HEK293T (cell line): ENCODE data around the gene TEP1.
"Not testable (repeated sequence)": the region's sequence is repeated elsewhere in the genome, so short reads cannot be mapped to it uniquely, and the experiment has no call there.

Source experiments
- CTCF ChIA-PET: fragments of 350-600 bp; formaldehyde crosslinking; extraction: SDS; loops from one replicate; lab custom pipeline; 2021; ENCODE audit warnings: antibody characterized with exemption, inconsistent platforms; lab: Yijun Ruan, JAX
- POLR2A ChIA-PET: fragments of 350-600 bp; formaldehyde crosslinking; extraction: SDS; loops from one replicate; lab custom pipeline; 2020; ENCODE audit warnings: antibody characterized with exemption, inconsistent platforms; lab: Yijun Ruan, JAX
- DNase-seq: peaks from one replicate; pipeline ENCODE4 v3.0.0; 2012; ENCODE audit warnings: mixed read lengths; ENCODE audit errors: extremely low spot score
- ARNT ChIP-seq: fragments of 450-650 bp; IDR thresholded peaks from 2 replicates; pipeline ENCODE4 v1.6.1; 2017; ENCODE audit warnings: mild to moderate bottlenecking
- BHLHE40 ChIP-seq: fragments of 450-650 bp; IDR thresholded peaks from 2 replicates; pipeline ENCODE4 v1.6.1; 2016; ENCODE audit warnings: mild to moderate bottlenecking, moderate library complexity, borderline replicate concordance
- CTBP1 ChIP-seq: fragments of 450-650 bp; IDR thresholded peaks from 2 replicates; pipeline ENCODE4 v1.6.1; 2016; ENCODE audit warnings: borderline replicate concordance
- ELF4 ChIP-seq: fragments of 450-650 bp; IDR thresholded peaks from 2 replicates; pipeline ENCODE4 v1.6.1; 2017; ENCODE audit warnings: antibody characterized with exemption
- FOXA1 ChIP-seq: fragments of 450-650 bp; IDR thresholded peaks from 2 replicates; pipeline ENCODE4 v1.6.1; 2016; ENCODE audit warnings: mild to moderate bottlenecking
- FOXK2 ChIP-seq: fragments of 450-650 bp; IDR thresholded peaks from 2 replicates; pipeline ENCODE4 v1.6.1; 2016; ENCODE audit warnings: mild to moderate bottlenecking
- FOXM1 ChIP-seq: fragments of 450-650 bp; IDR thresholded peaks from 2 replicates; pipeline ENCODE4 v1.6.1; 2017; ENCODE audit warnings: mild to moderate bottlenecking, borderline replicate concordance
- HDGF ChIP-seq: fragments of 450-650 bp; IDR thresholded peaks from 2 replicates; pipeline ENCODE4 v1.6.1; 2017; ENCODE audit warnings: antibody characterized with exemption, borderline replicate concordance
- L3MBTL2 ChIP-seq: fragments of 450-650 bp; conservative IDR thresholded peaks from 2 replicates; pipeline ENCODE4 v1.6.1; 2016; ENCODE audit warnings: mild to moderate bottlenecking
- LEF1 ChIP-seq: fragments of 450-650 bp; IDR thresholded peaks from 2 replicates; pipeline ENCODE4 v1.6.1; 2017; ENCODE audit warnings: mild to moderate bottlenecking, borderline replicate concordance
- NFRKB ChIP-seq: fragments of 450-650 bp; IDR thresholded peaks from 2 replicates; pipeline ENCODE4 v1.6.1; 2016; ENCODE audit warnings: mild to moderate bottlenecking, moderate library complexity
- PKNOX1 ChIP-seq: fragments of 450-650 bp; IDR thresholded peaks from 2 replicates; pipeline ENCODE4 v1.6.1; 2016
- SP1 ChIP-seq: fragments of 450-650 bp; IDR thresholded peaks from 2 replicates; pipeline ENCODE4 v1.6.1; 2017
- SUZ12 ChIP-seq: fragments of 450-650 bp; IDR thresholded peaks from 2 replicates; pipeline ENCODE4 v1.6.1; 2016; ENCODE audit warnings: mild to moderate bottlenecking
- TARDBP ChIP-seq: fragments of 450-650 bp; IDR thresholded peaks from 2 replicates; pipeline ENCODE4 v1.6.1; 2016
- ZNF384 ChIP-seq: fragments of 450-650 bp; IDR thresholded peaks from 2 replicates; pipeline ENCODE4 v1.6.1; 2016

Gene TEP1

GRCh38 chr14:20375471-20375870, 37.8 kb downstream of the TEP1 start:
- POLR2A ChIA-PET = interaction anchor here (0.9 kb wide), 1 partner anchor 32 kb away, joined by 3 read pairs; the partner anchor contains the start of gene PARP2
- TF ChIP-seq LEF1 (no peak), PKNOX1 (no peak), BHLHE40 (no peak), TARDBP (no peak)
- CTCF ChIA-PET = interaction anchor here (0.6 to 1.2 kb wide), 2 partner anchors 8 to 40 kb away, joined by 3 read pairs; no protein-coding TSS in a partner anchor
- no peak for DNase-seq

GRCh38 chr14:20372796-20373195, 40.5 kb downstream of the TEP1 start:
- DNase-seq = no peak
- POLR2A ChIA-PET = no interaction called here

GRCh38 chr14:20365928-20366327, 47.4 kb downstream of the TEP1 start:
- TF ChIP-seq BHLHE40 (no peak), ZNF384 (no peak), L3MBTL2 (no peak), TARDBP (no peak), FOXK2 (no peak), ELF4 (no peak), NFRKB (no peak)
- ChIA-PET POLR2A (no interaction called here), CTCF (no interaction called here)
- no peak for DNase-seq

More at GRCh38 chr14:20372796-20373195, 40.5 kb downstream of the TEP1 start:
- TF ChIP-seq FOXA1 (no peak), FOXK2 (no peak), ELF4 (no peak), ZNF384 (no peak), ARNT (no peak), SUZ12 (no peak), BHLHE40 (no peak), FOXM1 (no peak), NFRKB (no peak), PKNOX1 (no peak), HDGF (no peak), TARDBP (no peak), L3MBTL2 (no peak), LEF1 (no peak), CTBP1 (no peak)
- CTCF ChIA-PET = no interaction called here

GRCh38 chr14:20358474-20358873, 54.8 kb downstream of the TEP1 start:
- POLR2A ChIA-PET, CTCF ChIA-PET, DNase-seq: not testable (repeated sequence)

DNA sequence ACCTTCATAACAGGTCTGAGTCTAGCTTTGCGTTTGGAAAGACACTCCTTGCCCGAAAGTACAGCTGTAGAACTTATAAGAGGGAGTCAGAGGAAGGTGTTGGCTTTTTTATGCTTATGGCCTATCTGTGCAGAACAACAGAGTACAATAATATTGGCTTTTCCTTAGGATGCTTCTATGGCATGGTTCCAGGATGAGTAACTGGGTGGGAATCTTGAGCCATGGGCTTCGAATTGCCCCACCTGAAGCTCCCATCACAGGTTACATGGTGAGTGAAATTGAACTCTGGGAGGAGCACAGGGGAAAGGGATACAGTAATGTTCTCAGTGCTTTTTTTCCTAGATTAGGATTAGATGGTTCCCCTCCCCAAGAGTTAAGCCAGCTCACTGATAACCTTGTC, 56.9 kb downstream of the TEP1 start:
- DNase-seq = no peak
- POLR2A ChIA-PET = interaction anchor here (3.6 kb wide), 1 partner anchor 13 kb away, joined by 21 read pairs; the partner anchor contains the start of gene PARP2

DNA sequence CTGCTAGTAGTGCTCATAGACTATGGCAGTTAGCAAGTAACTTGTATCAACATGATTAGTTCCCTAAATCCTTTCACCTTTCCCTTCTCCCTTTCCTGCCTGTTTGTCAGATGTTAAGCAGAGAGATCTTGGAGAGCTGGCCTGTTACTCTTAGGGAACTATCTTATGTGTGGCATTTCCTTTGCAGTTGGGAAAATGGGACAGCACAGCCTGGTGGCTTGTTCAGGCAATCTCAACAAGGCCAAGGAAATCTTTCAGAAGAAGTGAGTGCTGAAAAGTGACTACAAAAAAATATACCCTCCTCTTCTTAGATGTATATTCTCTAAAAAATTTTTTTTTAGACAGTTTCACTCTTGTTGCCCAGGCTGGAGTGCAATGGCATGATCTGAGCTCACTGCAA, 62.4 kb downstream of the TEP1 start:
- DNase-seq = no peak
- POLR2A ChIA-PET = no interaction called here
- CTCF ChIA-PET = no interaction called here
- no peak for TF ChIP-seq CTBP1
- TF ChIP-seq TARDBP = no peak

More for the DNA sequence above, 56.9 kb downstream of the TEP1 start:
- CTCF ChIA-PET = no interaction called here
- TF ChIP-seq NFRKB (no peak), TARDBP (no peak), SP1 (no peak), CTBP1 (no peak), FOXM1 (no peak), ZNF384 (no peak), BHLHE40 (no peak), FOXK2 (no peak), ARNT (no peak), FOXA1 (no peak), LEF1 (no peak), HDGF (no peak), ELF4 (no peak), L3MBTL2 (no peak), SUZ12 (no peak), PKNOX1 (no peak)

DNA sequence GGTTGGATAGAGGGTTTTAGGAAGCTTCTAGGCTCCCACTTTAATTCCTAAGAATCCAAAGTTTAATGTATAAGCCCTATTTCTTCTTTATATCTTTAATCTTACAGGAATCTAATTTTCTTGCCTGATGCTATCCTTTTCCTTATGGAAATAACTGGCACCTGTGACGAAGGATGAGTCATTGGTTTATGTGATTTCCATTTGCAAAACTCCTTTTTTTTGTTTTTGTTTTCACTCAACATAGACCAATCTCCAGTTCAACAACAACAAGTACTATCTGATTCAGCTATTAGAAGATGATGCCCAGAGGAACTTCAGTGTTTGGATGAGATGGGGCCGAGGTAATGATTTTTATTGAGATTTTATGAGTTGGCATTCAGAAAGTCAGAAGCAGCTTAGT, 63.0 kb downstream of the TEP1 start:
- TF ChIP-seq HDGF (no peak), TARDBP (no peak), SP1 (no peak), L3MBTL2 (no peak), CTBP1 (no peak), BHLHE40 (no peak), LEF1 (no peak), SUZ12 (no peak), ZNF384 (no peak)
- ChIA-PET POLR2A (interaction anchor here (1.1 kb wide), 1 partner anchor 63 kb away, joined by 3 read pairs; the partner anchor contains the start of gene TEP1), CTCF (no interaction called here)

More for the DNA sequence above, 63.0 kb downstream of the TEP1 start:
- no peak for DNase-seq
